AG20443 (cell line): ENCODE data around the gene DCHS1.

Experiments used
- DNase-seq: peaks from one replicate; pipeline ENCODE4 v3.0.0; 2012; ENCODE audit warnings: low spot score, mixed read lengths

DCHS1 gene

GRCh38 chr11:6627762-6628241 is 27.8 kb downstream of the DCHS1 start:
- no peak for DNase-seq

DNA sequence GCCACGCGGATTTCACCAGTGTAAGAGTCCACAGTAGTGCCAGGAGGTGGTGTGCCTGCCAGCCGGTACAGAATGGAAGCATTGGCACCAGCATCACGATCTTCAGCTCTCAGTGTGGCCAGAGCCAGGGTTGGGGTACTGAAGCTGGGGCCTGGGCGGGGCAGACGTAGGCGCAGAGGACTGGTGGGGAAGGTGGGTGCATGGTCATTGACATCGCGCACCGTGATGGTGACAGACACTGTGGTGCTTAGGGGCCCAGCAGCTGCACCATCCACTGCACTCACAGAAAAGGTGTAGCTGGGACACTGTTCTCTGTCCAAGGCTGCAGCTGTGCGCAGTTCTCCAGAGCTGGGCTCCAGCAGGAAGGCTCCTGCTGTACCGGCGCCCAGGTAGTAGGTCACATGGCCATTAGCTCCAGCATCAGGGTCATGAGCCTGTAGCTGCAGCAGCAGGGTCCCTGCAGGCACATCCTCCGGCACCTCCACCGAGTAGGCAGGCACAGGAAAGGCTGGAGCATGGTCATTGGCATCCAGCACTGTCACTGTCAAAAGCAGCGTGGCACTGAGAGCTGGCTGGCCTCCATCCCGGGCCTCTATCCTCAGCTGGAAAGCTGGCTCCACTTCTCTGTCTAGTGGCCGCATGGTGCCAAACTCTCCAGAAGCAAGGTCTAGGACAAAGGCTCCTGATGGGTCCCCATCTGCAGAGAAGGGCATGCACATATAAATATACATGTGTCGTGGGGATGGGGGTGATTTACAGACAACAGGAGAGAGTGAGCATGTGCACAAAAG is 28.4 kb downstream of the DCHS1 start:
- DNase-seq: no peak

GRCh38 chr11:6625832-6626420 is 29.7 kb downstream of the DCHS1 start:
- no peak for DNase-seq

DNA sequence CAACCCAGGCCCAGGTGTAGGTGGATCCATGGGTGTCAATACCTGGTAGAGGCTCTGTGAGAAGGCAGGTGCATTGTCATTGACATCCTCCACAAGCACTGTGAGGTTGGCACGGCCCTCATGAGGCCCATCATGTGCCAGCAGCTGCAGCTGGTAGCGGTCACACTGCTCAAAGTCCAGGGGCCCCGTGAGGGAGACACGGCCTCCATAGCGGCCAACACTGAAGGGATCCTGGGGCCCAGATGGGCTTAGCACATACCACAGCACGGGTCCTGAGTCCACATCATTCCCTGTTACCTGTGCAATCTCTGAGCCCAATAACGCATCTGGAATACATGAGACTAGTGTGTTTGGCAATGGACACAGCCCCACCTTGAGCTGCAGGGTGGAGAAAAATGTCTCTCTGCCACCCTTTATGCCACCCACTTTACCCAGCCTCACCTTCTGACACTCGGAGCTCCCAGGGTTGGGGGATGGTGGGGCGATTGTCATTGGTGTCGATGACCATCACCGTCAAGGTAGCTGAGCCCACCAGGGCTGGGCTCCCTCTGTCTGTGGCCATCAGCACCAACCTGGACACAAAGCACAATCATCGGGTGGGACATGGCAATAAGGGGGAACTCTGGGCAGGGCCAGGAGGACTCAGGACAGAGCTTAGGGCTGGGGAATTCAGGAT is 30.3 kb downstream of the DCHS1 start:
- no peak for DNase-seq

DNA sequence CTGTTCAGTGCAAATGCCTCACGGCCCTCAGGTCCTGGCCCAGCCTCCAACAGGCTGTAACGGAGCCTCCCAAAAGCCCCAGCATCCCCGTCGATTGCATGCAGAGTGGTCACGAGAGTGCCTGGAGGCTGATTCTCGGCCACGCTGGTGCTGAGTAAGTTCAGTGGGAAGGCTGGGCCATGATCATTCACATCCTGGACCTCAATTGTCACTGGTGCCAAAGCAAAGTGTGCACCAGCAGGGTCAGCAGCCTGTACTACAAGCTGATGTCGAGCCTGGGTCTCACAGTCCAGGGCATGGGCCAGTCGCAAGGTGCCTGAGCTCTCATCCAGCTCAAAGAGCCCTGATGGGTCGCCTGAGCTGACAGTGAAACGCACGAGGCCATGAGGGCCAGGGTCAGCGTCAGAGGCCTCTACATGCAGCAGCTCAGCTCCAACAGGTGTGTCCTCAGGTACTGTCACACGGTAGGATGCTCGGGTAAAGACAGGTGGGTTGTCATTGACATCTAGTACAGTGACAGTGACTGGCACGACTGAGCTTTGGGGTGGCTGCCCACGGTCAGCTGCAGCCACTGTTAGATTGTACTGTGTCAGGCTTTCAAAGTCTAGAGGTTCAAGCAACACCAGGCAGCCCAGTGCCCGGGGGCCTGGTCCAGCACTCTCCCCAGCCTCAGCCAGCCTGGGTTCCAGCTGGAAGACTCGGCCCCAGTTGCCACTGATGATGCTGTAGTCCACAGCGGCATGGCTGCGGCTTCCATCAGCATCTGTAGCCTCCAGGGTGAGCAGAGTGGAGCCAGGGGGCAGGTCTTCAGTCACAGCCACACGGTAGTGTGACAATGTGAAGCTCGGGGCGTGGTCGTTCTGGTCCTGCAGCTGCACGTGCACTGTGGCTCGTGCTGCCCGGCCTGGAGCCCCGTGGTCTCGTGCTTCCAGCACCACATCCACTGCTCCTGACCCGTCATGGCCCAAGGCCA is 31.9 kb downstream of the DCHS1 start:
- no peak for DNase-seq

DNA sequence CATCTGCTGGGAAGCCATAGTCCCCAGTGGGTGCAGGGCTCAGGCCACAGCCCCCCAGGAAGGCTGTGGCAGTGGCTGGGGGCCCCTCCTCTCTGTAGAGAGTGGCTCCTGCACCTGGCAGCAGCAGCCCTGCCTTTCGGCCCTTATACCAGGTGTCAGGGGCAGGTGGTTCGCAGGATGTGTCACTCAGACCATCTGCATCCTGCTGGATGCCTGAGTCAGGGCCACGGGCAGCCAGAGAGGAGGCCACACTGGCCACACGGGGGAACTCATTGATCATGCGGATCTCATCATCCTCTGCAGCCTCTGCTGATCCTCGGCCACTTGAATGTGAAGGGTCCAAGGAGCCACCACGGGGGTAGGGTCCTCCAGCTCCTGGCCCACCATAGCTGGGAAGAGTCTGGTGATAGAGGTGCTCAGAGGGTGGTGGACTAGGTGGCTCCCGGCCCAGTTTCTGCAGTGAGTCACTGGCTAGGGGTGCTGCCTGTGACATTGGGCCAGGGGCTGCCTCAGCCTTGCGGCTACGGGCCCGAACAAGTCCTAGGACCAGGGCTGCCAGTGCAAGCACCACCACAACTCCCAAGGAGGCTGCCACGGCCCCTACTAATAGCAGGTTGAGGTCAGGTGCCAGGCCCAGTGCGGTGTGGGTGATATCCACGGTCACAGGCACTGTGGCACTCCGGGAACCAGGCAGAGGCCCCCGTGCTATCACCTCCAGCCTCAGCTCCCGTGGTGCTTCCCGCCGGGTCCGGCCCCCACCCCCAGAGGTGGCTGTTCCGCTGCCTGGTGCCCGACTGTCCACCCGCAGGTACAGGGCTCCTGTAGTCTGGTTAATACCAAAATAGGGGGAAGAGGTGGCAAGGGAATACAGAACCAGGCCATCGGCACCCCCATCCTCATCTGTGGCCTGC is 33.1 kb downstream of the DCHS1 start:
- no peak for DNase-seq

- no peak for DNase-seq
Observed at GRCh38 chr11:6621711-6622211, 33.8 kb downstream of the DCHS1 start.

DNA sequence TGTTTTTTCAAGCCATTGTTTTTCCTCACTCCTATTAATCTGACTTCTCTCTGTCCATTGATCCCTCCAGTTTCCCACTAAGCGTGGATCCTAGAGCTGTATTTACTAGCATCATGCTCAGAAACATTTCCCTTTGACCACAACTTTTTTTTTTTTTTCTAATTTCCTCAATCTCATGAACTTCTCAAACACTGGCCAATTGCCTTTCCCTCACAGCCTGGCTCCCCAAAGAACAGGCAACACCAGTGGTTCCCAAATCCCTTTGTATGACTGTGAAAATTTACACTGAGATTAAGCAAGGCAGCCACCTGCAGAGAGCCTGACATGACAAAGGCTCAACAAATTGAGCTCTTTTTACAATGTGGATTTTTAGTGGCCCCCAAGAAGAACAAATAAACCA is 35.0 kb downstream of the DCHS1 start:
- DNase-seq: no peak

GRCh38 chr11:6619004-6619745 is 36.4 kb downstream of the DCHS1 start, which contains the start of gene TPP1:
Gene TPP1 (minus strand): TSS chr11:6619422. CDS start chr11:6619400, 22 bp downstream.
- DNase-seq: peak; percentile 98

- peak; percentile 65 for DNase-seq
Observed at GRCh38 chr11:6618117-6619003, 37.2 kb downstream of the DCHS1 start.

DNA sequence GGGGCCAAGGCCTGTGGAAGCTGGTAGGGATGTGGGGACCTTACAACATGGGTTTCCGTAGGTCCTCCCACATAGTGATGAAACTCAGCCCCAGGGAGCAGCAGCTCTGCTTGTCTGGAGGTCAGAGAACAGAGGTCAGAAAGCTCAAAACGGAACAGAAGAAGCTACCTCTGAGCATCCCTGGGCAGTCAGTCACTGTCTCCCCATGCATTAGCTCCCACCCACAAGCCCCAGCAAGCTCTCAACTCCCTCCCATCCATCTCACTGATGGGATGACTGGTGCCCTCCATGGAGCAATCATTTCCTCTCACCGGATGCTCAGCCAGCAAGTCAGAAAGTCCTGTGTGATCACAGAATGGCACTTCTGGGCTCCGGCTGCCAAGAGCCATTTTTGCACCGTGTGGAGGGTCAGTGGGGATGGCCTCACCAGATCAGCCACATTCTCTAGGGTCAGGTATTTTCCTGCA is 38.3 kb downstream of the DCHS1 start:
- no peak for DNase-seq

- DNase-seq: no peak
Observed at GRCh38 chr11:6616596-6617250, 38.9 kb downstream of the DCHS1 start.

DNA sequence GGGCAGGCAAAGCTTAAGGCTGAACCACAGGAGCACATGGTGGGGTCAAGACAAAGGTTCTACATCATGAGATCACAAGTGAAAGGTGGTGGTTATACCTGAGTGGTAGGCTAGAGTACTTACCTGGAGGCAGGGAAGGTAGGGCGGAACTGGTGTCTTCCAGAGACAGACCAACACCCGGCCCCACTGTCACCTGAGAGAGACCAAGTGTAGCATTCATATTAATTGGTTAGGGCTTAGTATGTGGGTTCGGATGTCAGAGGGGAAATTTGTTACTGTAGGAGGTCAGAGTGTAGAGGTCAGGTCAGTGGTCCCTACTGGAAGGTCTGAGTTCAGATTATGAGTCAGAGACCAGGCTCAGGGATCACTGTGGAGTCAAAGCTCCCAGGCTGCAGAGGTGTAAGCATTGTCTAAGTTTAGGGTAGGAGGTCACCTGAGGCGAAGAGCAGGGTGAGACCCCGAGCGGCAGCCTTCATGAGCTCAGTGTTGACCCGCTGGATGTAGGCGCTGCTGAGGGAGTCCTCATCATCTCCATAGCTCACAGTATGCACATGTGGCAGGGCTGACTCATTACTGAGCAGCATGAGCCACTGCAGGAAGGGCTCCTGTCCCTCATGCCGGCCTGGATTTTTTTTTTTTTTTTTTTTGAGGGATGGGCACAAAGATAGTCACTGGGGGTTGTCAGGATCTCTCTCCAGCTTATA is 39.6 kb downstream of the DCHS1 start:
- DNase-seq: no peak

DNA sequence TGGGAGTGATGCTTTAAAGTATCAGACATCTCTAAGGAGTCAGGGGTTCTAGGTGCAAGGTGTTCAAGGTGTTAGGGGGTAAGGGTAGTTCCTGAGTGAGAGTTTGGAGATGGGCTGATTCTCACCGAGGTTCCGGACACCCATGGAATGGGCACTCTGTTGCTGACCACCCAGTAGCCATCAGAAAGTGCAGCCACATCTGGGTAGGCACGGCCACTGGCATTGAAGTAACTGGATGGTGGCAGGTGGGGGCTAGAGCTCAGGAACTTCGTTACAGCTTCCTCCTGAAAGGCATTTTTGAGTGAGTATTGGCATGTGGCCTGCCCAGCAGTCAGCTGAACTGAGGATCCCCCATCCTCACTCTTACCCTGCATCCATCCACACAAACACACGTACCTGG is 40.6 kb downstream of the DCHS1 start:
- no peak for DNase-seq

GRCh38 chr11:6614446-6614845 is 41.2 kb downstream of the DCHS1 start:
- no peak for DNase-seq

- no peak for DNase-seq
Observed at GRCh38 chr11:6613496-6613895, 42.1 kb downstream of the DCHS1 start.
